ENCODE results near the gene MUC2.

Gene MUC2

GRCh38 chr11:1029051-1029450, 45.6 kb upstream of the MUC2 start:
- TF ChIP-seq CTCF (IDR thresholded peaks at IDR 0.05) = no peak

DNA sequence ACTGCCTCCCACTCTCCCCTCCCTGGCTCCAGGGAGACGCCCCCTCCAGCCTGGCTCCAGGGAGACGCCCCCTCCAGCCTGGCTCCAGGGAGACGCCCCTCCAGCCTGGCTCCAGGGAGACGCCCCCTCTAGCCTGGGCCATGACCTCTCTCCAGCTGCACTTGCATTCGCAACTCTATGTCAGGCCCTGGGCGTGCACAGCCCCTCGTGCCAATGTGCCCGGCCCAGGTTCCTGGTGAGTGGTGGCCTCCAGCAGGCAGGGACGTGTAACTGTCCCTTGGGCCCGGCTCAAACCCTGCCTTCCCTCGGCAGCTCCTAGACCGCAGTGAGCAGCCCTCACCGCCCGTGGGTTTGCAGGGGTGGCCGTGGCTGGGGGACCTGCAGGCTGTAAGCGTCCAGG, 45.0 kb upstream of the MUC2 start:
- no peak for TF ChIP-seq CTCF (IDR thresholded peaks at IDR 0.05)

DNA sequence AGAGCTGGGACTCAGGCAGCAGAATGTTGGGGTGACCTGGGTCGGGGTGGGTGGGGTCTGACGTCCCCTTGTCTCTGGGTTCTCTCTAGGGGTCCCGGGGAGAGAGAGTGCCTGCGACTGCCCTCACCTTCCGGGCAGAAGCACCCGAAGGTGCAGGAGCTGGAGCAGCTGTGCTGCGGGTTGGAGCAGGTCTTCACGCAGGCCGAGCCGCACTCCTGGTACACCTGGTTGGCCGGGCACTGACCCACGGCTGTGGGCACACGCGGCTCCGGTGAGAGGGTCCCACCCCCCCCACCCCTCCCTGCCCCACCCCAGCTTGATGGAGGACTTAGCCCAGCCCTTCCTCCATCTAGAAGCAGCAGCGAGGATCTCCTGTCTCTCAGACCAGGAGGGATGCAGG, 44.6 kb upstream of the MUC2 start:
- no peak for TF ChIP-seq CTCF (IDR thresholded peaks at IDR 0.05)

GRCh38 chr11:1030556-1030955, 44.1 kb upstream of the MUC2 start:
- no peak for TF ChIP-seq CTCF (IDR thresholded peaks at IDR 0.05)

DNA sequence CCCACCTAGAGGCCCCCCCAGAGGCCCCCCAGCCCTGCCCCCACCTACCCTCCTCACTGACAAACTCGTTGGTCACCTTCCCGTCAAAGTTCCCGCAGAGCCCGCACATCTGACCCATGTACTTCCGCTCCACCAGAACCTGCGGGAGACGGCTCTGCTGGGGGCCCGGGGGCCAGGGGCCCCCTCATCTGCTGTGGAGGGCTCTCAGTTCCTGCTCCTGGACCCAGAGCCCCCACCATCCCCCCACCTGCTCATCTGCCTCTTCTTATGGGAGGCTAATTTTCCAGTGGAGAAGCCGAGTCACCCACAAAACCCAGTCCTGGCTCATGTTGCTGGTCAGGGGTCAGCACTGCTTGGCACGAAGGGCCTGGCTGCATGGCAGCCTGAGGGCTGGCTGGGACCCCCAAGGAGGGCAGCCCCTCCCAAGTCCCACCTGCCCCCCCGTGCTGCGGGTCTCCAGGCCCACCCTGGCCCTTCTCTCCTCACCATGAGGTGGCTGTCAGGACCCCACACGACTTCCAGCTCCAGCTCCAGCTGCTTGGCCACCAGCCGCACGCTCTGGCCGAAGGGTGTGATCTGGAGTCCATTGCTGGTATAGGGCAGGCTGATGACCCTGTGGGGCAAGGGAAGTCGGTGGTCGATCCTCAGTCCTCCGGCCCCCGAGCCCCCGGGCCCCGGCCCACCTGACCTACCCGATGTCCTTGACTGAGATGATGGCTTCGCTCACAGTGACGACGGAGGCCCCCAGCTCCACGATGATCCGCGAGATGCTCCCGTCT, 43.4 kb upstream of the MUC2 start:
- no peak for TF ChIP-seq CTCF (IDR thresholded peaks at IDR 0.05)

DNA sequence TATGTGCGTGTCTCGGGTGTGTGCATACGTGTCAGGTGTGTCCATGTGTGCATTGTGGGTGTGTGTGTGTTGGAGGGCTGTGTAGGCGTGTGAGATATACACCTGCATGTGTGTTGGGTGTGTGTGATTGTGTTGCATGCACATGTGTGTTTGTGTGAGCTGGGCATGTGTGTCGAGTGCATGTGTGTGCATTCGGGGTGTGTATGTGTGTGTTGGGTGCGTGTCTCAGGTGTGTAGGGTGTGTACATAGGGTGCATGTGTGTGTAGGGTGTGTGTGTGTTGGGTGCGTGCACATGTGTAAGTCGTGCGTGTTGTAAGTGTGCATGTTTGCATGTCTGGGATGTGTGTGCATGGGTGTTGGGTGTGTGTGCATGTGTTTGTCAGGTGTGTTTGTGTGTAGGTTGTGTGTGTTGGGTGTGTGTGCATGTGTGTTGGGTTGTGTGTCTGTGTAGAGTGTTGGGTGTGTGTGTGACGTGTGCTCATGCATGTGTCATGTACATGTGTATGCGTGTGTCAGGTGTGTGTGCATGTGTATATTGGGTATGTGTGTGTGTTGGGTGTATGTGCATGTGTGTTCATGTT, 42.3 kb upstream of the MUC2 start:
- TF ChIP-seq CTCF (IDR thresholded peaks at IDR 0.05) = no peak

DNA sequence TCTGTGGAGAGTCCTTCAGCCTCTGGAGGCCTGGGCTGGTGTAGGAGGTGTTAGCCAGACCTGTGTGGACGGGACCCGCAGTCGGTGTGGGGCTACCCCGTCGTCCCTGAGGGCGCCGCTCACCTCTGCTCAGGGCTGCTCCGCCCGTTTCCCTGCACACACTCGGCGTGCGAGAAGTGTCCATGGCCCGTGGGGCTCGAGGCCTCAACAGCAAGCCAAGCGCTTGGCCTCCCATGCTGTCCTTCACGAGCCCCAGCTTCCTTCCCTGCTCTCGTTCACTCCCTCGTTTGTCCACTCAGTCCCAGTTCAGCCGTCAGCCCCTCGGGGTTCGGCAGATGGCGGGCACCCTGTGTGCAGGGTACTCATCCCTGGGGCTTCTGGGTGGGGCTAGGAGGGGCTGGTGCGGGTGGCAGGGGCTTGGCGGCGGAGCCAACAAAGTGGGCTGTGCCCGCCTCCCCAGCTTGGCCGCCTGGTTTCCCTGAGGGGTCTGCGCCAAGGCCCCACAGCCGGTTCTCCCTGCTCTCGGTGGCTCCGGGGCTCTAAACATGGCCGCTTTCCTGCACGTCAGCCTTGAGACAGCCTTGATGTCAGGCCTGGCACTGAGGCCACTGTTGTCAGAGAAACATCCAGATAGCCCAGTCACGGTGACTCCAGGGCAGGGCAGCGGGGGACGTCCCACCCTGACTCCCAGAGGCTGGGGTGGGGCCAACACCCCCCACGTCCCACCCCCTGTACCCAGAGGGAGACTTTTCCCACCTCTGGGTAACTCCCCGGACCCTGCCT, 41.5 kb upstream of the MUC2 start:
- TF ChIP-seq CTCF (IDR thresholded peaks at IDR 0.05) = no peak

All from LNCAP (cell line).